GM19395 (cell line): ENCODE results near the gene PRKAA1.
"Not testable (repeated sequence)": the region's sequence is repeated elsewhere in the genome, so short reads cannot be mapped to it uniquely, and the experiment has no call there.

Experiments
- ATAC-seq: cut with Tn5 transposase; IDR thresholded peaks from one replicate; pipeline ENCODE4 v1.9.1; 2021; ENCODE audit warnings: mild to moderate bottlenecking, moderate library complexity; ENCODE audit not compliant: unreplicated experiment

Gene PRKAA1

DNA sequence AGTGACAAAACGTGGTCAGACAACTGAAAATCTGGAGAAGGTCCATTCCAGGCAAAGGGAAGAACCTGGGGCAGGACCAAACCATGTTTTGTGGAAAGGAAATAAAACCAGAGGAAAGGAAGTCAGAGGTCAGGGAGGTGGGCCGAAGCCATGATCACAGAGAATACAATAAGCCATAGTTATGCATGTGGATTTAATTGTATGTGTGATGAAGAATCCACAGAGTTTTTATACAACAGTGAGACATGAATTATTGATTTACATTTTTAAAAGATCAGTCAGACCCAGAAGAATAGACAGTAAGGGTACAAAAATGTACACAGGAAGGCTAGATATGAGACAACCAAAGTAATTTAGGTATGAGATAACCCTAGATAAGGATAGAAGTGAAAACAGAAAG, 63.2 kb downstream of the PRKAA1 start:
- no peak for ATAC-seq

DNA sequence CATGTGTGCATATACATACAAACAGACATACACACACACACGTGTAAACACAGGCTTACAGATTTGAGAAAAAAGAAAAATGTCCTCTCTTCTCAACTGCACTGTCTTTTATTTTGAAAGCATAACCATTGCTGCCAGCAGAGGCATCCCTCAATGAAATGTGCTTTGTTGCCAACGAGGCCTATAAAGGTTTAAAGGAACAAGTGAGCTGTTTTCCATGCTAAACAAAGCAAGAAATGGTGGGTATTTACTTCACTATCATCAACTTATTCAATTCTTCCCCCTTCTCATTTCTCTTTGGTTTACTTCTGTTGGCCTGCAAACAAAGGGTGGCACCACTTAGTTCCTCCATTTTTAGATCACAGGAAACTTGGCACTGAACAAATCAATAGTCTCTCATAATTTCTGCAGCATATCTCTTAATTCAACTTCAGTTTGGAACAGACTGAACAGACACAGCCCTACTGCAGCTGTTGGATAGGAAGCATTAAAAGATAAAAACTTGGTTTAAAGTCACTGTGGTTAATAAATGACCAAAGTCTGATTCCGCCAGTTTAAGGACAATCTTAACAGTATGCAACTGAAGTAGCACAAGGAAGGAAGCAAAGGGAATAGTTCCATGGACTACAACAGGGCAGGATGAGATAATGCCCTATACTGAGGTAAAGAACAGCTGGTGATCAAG, 64.2 kb downstream of the PRKAA1 start:
- no peak for ATAC-seq

DNA sequence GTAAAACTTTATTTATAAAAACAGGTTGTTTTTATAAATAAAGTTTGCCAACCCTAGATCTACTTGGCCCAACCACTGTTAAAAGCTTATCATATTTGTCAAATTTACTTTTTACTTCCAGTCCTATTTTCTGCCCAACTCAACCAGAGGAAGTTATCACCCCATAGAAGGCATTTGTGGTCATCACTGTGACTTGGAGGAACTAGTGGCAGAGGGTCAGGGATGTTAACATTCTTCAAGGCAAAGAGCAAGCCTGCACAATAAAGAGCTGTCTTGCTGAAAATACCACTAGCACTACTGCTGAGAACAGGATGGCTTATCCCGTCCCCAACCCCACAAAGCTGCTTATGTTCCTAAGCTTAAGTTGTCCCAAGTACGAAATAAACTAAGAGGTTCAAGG, 64.7 kb downstream of the PRKAA1 start:
- no peak for ATAC-seq

DNA sequence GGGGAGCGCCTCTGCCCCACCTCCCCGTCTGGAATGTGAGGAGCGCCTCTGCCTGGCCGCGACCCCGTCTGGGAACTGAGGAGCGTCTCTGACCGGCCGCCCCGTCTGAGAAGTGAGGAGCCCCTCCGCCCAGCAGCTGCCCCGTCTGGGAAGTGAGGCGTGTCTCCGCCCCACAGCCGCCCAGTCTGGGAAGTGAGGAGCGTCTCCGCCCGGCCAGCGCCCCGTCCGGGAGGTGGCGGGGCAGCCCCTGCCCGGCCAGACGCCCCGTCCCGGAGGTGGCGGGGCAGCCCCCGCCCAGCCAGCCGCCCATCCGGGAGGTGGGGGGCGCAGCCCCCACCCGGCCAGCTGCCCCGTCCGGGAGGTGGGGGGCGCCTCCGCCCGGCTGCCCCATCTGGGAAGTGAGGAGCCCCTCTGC, 75.7 kb downstream of the PRKAA1 start:
- ATAC-seq = not testable (repeated sequence)

DNA sequence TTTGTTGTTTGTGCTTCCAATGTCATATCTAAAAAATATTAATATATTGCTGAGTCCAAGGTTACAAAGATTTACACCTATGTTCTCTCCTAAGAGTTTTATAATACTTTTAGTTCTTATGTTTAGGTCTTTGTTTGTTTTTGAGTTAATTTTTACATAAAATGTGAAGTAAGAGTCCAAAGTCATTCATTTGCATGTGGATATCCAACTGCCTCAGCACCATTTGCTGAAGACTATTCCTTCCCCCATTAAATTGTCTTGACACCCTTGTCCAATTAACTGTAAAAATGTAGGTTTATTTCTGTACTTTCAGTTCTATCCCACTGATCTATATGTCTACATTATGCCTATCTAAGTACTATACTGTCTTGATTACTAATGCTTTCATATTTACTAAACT, 78.1 kb downstream of the PRKAA1 start:
- ATAC-seq = no peak

DNA sequence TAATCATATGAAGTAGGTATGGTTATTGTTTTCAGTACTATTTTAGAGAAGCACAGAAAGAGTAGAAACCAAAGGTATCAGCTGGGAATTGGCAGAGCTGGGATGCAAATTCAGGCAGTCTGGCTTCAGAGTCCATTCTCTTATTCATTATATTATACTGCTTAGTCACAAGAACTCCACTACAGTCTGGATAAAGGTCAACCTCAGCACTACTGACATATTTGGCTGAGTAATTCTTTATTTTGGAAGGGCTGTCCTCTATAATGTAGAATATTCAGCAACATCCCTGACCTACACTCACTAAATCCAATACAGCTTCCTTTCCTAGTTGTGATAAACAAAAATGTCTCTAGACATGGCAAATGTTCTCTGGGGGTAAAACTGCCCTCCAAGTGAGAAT, 80.9 kb downstream of the PRKAA1 start:
- no peak for ATAC-seq

DNA sequence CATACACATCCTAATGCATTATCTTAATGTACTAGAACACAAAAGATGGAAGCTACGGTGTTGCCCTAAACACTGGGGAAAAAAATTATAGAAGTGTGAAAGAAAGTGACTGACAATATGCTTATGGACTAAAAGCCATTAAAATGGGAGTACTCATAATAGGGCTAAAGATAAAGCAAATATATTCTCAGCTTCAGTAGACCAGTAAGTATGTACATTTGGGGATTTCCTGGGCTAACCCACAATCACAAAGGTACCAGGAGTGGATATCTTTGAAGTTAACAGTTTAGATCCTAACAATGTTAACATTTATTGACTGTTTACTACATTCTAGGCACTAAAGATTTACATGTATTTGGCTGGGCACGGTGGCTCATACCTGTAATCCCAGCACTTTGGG, 81.6 kb downstream of the PRKAA1 start:
- no peak for ATAC-seq

DNA sequence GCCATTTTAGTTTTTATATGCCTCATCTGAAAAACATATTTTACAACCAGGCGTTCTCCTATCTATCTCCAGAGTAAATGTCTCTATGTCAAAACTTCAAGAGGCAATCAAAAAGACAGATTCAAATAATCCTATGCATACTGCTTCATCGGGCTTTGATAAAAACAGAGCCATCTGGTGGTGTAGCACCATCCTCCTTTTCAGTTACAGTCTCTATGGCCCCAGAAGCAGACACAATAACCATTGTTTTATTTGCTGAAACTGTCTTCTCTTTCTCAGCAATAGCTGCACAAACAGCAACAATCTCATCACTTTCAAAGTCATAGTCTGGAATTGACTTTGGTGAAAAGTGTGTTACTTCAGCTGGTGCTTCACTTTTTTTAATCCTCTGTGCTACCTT, 82.2 kb downstream of the PRKAA1 start:
- ATAC-seq = no peak

DNA sequence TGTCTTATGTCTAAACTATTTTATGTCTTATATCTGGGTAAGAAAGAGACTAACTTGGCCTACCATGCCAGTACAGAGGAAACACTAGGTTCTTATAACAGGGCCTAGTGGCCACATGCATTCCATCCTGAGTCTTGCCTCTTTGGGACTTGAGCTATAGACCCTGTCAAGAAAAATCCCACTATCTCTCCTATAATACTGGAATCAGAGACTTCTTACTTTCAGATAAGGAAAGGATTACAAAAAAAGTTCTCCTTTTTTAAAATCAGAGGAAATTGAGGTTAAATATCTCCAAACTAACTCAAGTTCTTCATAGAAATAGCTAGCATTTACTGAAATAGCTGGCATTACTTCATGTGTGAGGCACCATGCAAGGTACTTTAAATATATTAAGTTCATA, 84.2 kb downstream of the PRKAA1 start:
- ATAC-seq = no peak

DNA sequence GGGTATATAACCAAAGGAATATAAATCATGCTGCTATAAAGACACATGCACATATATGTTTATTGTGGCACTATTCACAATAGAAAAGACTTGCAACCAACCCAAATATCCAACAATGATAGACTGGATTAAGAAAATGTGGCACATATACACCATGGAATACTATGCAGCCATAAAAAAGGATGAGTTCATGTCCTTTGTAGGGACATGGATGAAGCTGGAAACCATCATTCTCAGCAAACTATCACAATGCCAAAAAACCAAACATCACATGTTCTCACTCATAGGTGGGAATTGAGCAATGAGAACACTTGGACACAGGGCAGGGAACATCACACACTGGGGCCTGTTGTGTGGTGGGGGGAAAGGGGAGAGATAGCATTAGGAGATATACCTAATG, 87.6 kb downstream of the PRKAA1 start:
- ATAC-seq = not testable (repeated sequence)
